ENCODE results near the gene VAPA. TPM values are rescaled to one million over a fixed set of nuclear protein-coding genes. Genes with fewer than 3 reads are reported as not detected.

VAPA gene
- total and polyA plus RNA-seq, 9 of the 15 experiments (the other 6 are each of a cell fraction or from before 2014, with no cell fraction given) = 219 to 902 (median 526) TPM

DNA sequence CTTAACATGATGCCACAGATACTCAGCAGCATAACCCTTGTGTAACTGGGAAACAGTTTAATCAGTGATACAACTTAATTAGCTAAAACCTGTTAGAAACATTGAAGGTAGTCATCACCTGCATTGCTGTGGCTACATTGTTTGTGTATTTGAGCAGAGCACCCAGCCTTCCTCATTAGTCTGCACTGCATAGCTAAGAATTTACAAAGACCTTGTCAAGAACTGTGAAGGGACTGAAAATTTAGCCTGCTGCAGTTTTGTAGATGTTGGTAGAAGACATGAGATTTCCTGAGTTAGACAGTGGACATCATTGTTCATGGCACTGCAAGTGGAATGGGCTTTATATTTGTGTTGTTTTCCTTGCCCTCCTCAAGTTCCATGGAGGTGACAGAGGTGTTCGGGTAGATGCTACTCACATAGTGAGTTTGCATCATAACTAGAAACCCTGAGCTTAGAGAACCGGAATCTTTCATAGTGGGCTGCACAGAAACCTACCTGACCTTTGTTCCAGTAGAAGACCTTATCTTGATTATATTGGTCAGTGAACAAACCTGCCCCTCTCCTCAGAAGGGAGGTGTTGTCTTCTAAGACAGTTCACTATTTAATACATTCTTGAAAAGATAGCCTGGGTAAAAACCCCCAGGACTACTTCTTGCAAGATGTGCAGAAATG, 12.5 kb downstream of the VAPA start (continued):
- TF ChIP-seq ETV1 (tag; conservative IDR thresholded peaks at IDR 0.05; ENCODE audit: low read depth) (no peak), TEAD4 (IDR thresholded peaks at IDR 0.05; ENCODE audit: low read length) (no peak), TEAD4 (CRISPR knock-in tag; IDR thresholded peaks at IDR 0.05; ENCODE audit: borderline replicate concordance) (no peak), RHOXF2B (CRISPR knock-in tag; conservative IDR thresholded peaks at IDR 0.05) (no peak), ZNF699 (CRISPR knock-in tag; IDR thresholded peaks at IDR 0.05; ENCODE audit: insufficient replicate concordance) (no peak), KLF16 (IDR thresholded peaks at IDR 0.05) (no peak), CCNT2 (IDR thresholded peaks at IDR 0.05; ENCODE audit: borderline replicate concordance, extremely low read depth, insufficient read length, low read depth, low read length) (no peak), ZNF589 (CRISPR knock-in tag; IDR thresholded peaks at IDR 0.05; ENCODE audit: low read depth) (no peak), FOXA3 (CRISPR knock-in tag; conservative IDR thresholded peaks at IDR 0.05 in 1 of 2, IDR thresholded peaks at IDR 0.05 in 1 of 2) (no peak), ATF7 (IDR thresholded peaks at IDR 0.05) (no peak; the same call in 1 of the 2 replicates), HDAC1 (IDR thresholded peaks at IDR 0.05) (peak in 1 of 2 experiments; percentile 29; a peak in 1 of 4 replicates), CSDE1 (IDR thresholded peaks at IDR 0.05) (no peak), CHD4 (IDR thresholded peaks at IDR 0.05; ENCODE audit: insufficient read depth, insufficient replicate concordance, low read depth, low read length, poor library complexity, severe bottlenecking) (no peak), MLLT1 (IDR thresholded peaks at IDR 0.05) (peak in 1 of 2 experiments; percentile 51; a peak in 1 of 4 replicates), PURB (CRISPR knock-in tag; IDR thresholded peaks at IDR 0.05; ENCODE audit: low read depth) (no peak), DEAF1 (CRISPR knock-in tag; IDR thresholded peaks at IDR 0.05) (no peak)
- TF ChIP-seq, protein P1, sequence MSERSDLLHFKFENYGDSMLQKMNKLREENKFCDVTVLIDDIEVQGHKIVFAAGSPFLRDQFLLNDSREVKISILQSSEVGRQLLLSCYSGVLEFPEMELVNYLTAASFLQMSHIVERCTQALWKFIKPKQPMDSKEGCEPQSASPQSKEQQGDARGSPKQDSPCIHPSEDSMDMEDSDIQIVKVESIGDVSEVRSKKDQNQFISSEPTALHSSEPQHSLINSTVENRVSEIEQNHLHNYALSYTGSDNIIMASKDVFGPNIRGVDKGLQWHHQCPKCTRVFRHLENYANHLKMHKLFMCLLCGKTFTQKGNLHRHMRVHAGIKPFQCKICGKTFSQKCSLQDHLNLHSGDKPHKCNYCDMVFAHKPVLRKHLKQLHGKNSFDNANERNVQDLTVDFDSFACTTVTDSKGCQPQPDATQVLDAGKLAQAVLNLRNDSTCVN (CRISPR knock-in tag; IDR thresholded peaks at IDR 0.05) = no peak
- TF ChIP-seq, protein P2, sequence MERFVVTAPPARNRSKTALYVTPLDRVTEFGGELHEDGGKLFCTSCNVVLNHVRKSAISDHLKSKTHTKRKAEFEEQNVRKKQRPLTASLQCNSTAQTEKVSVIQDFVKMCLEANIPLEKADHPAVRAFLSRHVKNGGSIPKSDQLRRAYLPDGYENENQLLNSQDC (CRISPR knock-in tag; IDR thresholded peaks at IDR 0.05) = 0 out of 2 replicates have a peak, but pooled peaks have one; percentile 41
- TF ChIP-seq, protein P3, sequence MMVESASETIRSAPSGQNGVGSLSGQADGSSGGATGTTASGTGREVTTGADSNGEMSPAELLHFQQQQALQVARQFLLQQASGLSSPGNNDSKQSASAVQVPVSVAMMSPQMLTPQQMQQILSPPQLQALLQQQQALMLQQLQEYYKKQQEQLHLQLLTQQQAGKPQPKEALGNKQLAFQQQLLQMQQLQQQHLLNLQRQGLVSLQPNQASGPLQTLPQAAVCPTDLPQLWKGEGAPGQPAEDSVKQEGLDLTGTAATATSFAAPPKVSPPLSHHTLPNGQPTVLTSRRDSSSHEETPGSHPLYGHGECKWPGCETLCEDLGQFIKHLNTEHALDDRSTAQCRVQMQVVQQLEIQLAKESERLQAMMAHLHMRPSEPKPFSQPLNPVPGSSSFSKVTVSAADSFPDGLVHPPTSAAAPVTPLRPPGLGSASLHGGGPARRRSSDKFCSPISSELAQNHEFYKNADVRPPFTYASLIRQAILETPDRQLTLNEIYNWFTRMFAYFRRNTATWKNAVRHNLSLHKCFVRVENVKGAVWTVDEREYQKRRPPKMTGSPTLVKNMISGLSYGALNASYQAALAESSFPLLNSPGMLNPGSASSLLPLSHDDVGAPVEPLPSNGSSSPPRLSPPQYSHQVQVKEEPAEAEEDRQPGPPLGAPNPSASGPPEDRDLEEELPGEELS (CRISPR knock-in tag; IDR thresholded peaks at IDR 0.05; ENCODE audit: borderline replicate concordance) = no peak
